ENCODE measurements around the gene RGL2.

DNA sequence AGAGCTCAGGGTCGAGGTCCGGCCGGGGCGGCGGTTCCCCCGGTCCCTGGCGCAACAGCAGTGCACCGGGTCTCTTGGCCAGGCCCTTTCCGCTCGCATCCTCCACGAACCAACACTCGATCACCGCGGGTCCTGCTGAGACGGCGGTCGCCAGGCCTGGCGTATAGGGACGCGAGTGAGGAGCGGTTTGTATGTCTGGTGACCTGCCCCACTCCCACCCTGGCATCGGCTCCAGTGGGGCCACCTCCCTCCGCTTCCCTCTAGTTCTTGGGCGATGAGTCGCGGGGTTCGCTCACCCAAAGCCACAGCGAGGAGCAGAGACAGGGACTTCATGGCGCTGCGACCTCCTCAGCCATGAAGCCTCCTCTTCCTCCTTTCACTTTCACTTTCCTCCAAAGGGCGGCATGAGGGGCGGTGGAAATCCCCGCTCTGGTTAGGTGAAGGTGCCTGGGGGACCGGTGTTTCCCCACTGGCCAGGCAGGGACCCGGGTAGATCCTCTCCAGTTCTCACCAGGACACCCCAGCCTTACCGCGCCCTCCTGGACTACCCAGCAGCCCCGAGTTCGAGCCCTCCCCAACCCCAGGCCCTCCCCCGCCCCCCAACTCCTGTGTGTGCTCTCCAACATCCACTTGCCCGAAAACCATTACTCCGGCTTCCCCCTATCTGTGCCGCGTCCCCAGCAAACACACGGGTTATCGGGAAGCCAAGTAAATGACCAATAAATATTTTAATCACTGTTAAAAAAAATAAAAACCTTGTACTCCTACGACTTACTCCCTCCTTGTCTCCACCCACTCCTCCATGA is 15.2 kb upstream of the RGL2 start, which contains the start of gene TAPBP:
- TF ChIP-seq POLR2A (IDR thresholded peaks at IDR 0.05) (peak; percentile 24 to 45), CTCF (IDR thresholded peaks at IDR 0.05) (no peak), POLR2AphosphoS5 (IDR thresholded peaks at IDR 0.05) (peak; percentile 59)

All from gastroesophageal sphincter (tissue), 3 donors.